ENCODE measurements around the gene WAS. TPM values are rescaled to one million over a fixed set of nuclear protein-coding genes. Genes with fewer than 3 reads are reported as not detected.

WAS gene
- total and polyA plus RNA-seq, 4 donors, result 1.0 to 5.6 (median 4.1) TPM

GRCh38 chrX:48736303-48736702 is 52.7 kb downstream of the WAS start:
- Histone ChIP-seq H3K27me3 (ENCODE audit: control insufficient read depth in 4 of 4, insufficient read depth in 4 of 4, low read length in 3 of 4) (peaks cover 0 to 2% (median 0%) of the 10 kb centered on the region in 4 donors), H3K4me3 (ENCODE audit: low read depth in 1 of 3, low read length in 3 of 3) (peak overlapping the region in 1 of 3 donors; percentile 49), H3K27ac (ENCODE audit: low read depth in 1 of 2, low read length in 2 of 2) (no peak overlapping the region), H3K9ac (ENCODE audit: low read depth in 1 of 2, low read length in 2 of 2) (no peak overlapping the region), H3K9me3 (ENCODE audit: control insufficient read depth in 4 of 4, low read length in 3 of 4) (no peaks in the 10 kb centered on the region), H3K4me1 (ENCODE audit: control insufficient read depth in 4 of 4, insufficient read depth in 4 of 4, low read length in 3 of 4) (peaks cover 3 to 15% (median 7%) of the 10 kb centered on the region in 4 donors), H3K36me3 (ENCODE audit: control insufficient read depth in 4 of 4, insufficient read depth in 3 of 4, low read depth in 1 of 4, low read length in 3 of 4) (no peaks in the 10 kb centered on the region)
- no peak for DNase-seq (ENCODE audit: low spot score)
- WGBS, result 85% methylated on average over 1 of the region's 1 CpG
- TF ChIP-seq ATF3 (IDR thresholded peaks at IDR 0.05) (no peak), FOXA1 (IDR thresholded peaks at IDR 0.05) (no peak), SP1 (IDR thresholded peaks at IDR 0.05) (no peak), YY1 (IDR thresholded peaks at IDR 0.05) (no peak), RXRA (IDR thresholded peaks at IDR 0.05) (no peak), ZBTB33 (IDR thresholded peaks at IDR 0.05) (no peak), FOXA2 (IDR thresholded peaks at IDR 0.05) (no peak), REST (IDR thresholded peaks at IDR 0.05) (no peak), JUND (IDR thresholded peaks at IDR 0.05) (no peak), MAX (IDR thresholded peaks at IDR 0.05) (no peak), GABPA (IDR thresholded peaks at IDR 0.05 in 1 of 2, conservative IDR thresholded peaks at IDR 0.05 in 1 of 2) (no peak), RAD21 (IDR thresholded peaks at IDR 0.05) (no peak), TAF1 (conservative IDR thresholded peaks at IDR 0.05) (no peak), HNF4G (IDR thresholded peaks at IDR 0.05) (no peak), NR2F2 (IDR thresholded peaks at IDR 0.05) (no peak), HNF4A (conservative IDR thresholded peaks at IDR 0.05) (no peak), CTCF (IDR thresholded peaks at IDR 0.05; ENCODE audit: low read depth, low read length, missing input control) (no peak)

GRCh38 chrX:48736878-48737212 is 53.2 kb downstream of the WAS start:
- Histone ChIP-seq H3K27me3 (ENCODE audit: control insufficient read depth in 4 of 4, insufficient read depth in 4 of 4, low read length in 3 of 4) (peaks cover 0 to 2% (median 0%) of the 10 kb centered on the region in 4 donors), H3K9me3 (ENCODE audit: control insufficient read depth in 4 of 4, low read length in 3 of 4) (peaks cover 0 to under 1% (median 0%) of the 10 kb centered on the region in 4 donors), H3K4me3 (ENCODE audit: low read depth in 1 of 3, low read length in 3 of 3) (peak overlapping the region in 2 of 3 donors; percentile 24 to 49), H3K36me3 (ENCODE audit: control insufficient read depth in 4 of 4, insufficient read depth in 3 of 4, low read depth in 1 of 4, low read length in 3 of 4) (no peaks in the 10 kb centered on the region), H3K9ac (ENCODE audit: low read depth in 1 of 2, low read length in 2 of 2) (peak overlapping the region in 1 of 2 donors; percentile 76), H3K27ac (ENCODE audit: low read depth in 1 of 2, low read length in 2 of 2) (peak overlapping the region; percentile 7 to 91), H3K4me1 (ENCODE audit: control insufficient read depth in 4 of 4, insufficient read depth in 4 of 4, low read length in 3 of 4) (peaks cover 3 to 15% (median 7%) of the 10 kb centered on the region in 4 donors)
- TF ChIP-seq TAF1 (conservative IDR thresholded peaks at IDR 0.05) (no peak), JUND (IDR thresholded peaks at IDR 0.05) (peak in 1 of 2 donors; percentile 15)
- 7% methylated on average over 10 of the region's 10 CpGs for WGBS
- no peak for DNase-seq (ENCODE audit: low spot score)

All from liver (tissue), 9 donors.